ENCODE results near the gene FBN2. TPM values are rescaled to one million over a fixed set of nuclear protein-coding genes. Genes with fewer than 3 reads are reported as not detected.

The FBN2 gene
- polyA plus RNA-seq, 1 donor from 2014 or later: 1.6 TPM

DNA sequence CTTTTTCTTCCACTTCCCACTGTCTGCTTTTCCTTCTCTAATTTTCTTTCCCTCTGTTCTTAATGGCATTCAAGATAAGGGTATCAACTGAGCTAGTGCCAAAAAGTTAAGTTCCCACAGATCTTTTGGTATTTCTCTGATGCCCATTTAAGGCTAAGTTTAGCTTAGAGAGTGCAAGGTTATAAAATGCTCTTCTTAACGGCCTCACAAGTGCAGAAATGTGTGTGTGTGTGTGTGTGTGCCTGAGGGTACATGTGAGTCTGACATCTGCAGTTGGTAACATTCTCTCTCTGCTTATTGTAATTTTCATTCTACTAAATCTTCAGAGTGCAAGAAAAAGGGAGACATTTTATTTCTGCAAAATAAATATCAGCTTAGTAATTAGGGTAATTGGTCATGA, 24.2 kb downstream of the FBN2 start:
- no peak overlapping the region for H2AFZ ChIP-seq (ENCODE audit: low read depth, low read length)
- no peaks in the 10 kb centered on the region for H4K20me1 ChIP-seq (ENCODE audit: insufficient read depth)
- no peaks in the 10 kb centered on the region for H3K27me3 ChIP-seq (ENCODE audit: insufficient read depth, low read depth, low read length)
- no peak overlapping the region for H3K9ac ChIP-seq (ENCODE audit: low read length)
- H3K79me2 ChIP-seq (replicated peaks; ENCODE audit: insufficient read depth, low read length): no peaks in the 10 kb centered on the region
- no peak overlapping the region for H3K27ac ChIP-seq (ENCODE audit: low read length)
- TF ChIP-seq EZH2 (IDR thresholded peaks at IDR 0.05; ENCODE audit: borderline replicate concordance, insufficient read depth, low read length, poor library complexity, severe bottlenecking) (no peak), EP300 (conservative IDR thresholded peaks at IDR 0.05; ENCODE audit: poor library complexity, severe bottlenecking) (no peak), POLR2AphosphoS5 (IDR thresholded peaks at IDR 0.05) (no peak), SMC3 (conservative IDR thresholded peaks at IDR 0.05; ENCODE audit: poor library complexity) (no peak), MXI1 (conservative IDR thresholded peaks at IDR 0.05; ENCODE audit: poor library complexity, severe bottlenecking) (no peak), TAF1 (IDR thresholded peaks at IDR 0.05; ENCODE audit: low read depth) (no peak), RAD21 (conservative IDR thresholded peaks at IDR 0.05) (no peak)
- TF ChIP-seq, protein P1, sequence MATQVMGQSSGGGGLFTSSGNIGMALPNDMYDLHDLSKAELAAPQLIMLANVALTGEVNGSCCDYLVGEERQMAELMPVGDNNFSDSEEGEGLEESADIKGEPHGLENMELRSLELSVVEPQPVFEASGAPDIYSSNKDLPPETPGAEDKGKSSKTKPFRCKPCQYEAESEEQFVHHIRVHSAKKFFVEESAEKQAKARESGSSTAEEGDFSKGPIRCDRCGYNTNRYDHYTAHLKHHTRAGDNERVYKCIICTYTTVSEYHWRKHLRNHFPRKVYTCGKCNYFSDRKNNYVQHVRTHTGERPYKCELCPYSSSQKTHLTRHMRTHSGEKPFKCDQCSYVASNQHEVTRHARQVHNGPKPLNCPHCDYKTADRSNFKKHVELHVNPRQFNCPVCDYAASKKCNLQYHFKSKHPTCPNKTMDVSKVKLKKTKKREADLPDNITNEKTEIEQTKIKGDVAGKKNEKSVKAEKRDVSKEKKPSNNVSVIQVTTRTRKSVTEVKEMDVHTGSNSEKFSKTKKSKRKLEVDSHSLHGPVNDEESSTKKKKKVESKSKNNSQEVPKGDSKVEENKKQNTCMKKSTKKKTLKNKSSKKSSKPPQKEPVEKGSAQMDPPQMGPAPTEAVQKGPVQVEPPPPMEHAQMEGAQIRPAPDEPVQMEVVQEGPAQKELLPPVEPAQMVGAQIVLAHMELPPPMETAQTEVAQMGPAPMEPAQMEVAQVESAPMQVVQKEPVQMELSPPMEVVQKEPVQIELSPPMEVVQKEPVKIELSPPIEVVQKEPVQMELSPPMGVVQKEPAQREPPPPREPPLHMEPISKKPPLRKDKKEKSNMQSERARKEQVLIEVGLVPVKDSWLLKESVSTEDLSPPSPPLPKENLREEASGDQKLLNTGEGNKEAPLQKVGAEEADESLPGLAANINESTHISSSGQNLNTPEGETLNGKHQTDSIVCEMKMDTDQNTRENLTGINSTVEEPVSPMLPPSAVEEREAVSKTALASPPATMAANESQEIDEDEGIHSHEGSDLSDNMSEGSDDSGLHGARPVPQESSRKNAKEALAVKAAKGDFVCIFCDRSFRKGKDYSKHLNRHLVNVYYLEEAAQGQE (IDR thresholded peaks at IDR 0.05; ENCODE audit: borderline replicate concordance): no peak
- TF ChIP-seq, protein P2, sequence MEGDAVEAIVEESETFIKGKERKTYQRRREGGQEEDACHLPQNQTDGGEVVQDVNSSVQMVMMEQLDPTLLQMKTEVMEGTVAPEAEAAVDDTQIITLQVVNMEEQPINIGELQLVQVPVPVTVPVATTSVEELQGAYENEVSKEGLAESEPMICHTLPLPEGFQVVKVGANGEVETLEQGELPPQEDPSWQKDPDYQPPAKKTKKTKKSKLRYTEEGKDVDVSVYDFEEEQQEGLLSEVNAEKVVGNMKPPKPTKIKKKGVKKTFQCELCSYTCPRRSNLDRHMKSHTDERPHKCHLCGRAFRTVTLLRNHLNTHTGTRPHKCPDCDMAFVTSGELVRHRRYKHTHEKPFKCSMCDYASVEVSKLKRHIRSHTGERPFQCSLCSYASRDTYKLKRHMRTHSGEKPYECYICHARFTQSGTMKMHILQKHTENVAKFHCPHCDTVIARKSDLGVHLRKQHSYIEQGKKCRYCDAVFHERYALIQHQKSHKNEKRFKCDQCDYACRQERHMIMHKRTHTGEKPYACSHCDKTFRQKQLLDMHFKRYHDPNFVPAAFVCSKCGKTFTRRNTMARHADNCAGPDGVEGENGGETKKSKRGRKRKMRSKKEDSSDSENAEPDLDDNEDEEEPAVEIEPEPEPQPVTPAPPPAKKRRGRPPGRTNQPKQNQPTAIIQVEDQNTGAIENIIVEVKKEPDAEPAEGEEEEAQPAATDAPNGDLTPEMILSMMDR (IDR thresholded peaks at IDR 0.05; ENCODE audit: poor library complexity, severe bottlenecking): no peak
- no peaks in the 10 kb centered on the region for H3K9me2 ChIP-seq (ENCODE audit: insufficient read depth, low read length)
- no peak overlapping the region for H3K4me2 ChIP-seq (ENCODE audit: low read length)
- no peaks in the 10 kb centered on the region for H3K36me3 ChIP-seq (ENCODE audit: insufficient read depth, low read length)
- H3K9me3 ChIP-seq (ENCODE audit: low read length): no peaks in the 10 kb centered on the region
- H3F3A ChIP-seq (ENCODE audit: insufficient read depth, low read length, poor library complexity, severe bottlenecking): no peaks in the 10 kb centered on the region
- H3K4me3 ChIP-seq (ENCODE audit: low read length): no peak overlapping the region

DNA sequence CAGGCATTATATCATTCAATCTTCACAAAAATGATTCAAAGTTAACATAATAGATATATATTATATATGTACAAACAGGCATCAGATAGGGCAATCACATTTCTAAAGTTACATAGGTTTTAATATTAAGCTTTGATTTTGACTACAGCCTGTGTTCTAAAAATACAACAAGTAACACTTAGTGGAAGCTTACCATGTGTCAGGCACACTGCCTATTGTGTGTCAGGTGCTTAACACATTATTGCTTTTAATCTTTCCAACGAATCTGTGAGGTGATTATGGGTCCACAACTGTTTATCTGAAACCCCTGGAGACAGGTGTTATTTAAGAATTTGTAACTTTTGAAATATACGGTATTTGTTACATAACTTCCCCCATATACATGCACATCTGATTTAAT, 25.2 kb downstream of the FBN2 start:
- no peaks in the 10 kb centered on the region for H3K9me2 ChIP-seq (ENCODE audit: insufficient read depth, low read length)
- no peak overlapping the region for H3K27ac ChIP-seq (ENCODE audit: low read length)
- TF ChIP-seq, protein P2 (IDR thresholded peaks at IDR 0.05; ENCODE audit: poor library complexity, severe bottlenecking): no peak
- TF ChIP-seq EZH2 (IDR thresholded peaks at IDR 0.05; ENCODE audit: borderline replicate concordance, insufficient read depth, low read length, poor library complexity, severe bottlenecking): no peak
- TF ChIP-seq RAD21 (conservative IDR thresholded peaks at IDR 0.05): no peak
- TF ChIP-seq, protein P1 (IDR thresholded peaks at IDR 0.05; ENCODE audit: borderline replicate concordance): no peak
- no peaks in the 10 kb centered on the region for H3K79me2 ChIP-seq (replicated peaks; ENCODE audit: insufficient read depth, low read length)
- H3K27me3 ChIP-seq (ENCODE audit: insufficient read depth, low read depth, low read length): no peaks in the 10 kb centered on the region
- H3K4me3 ChIP-seq (ENCODE audit: low read length): no peak overlapping the region
- no peak overlapping the region for H3K9ac ChIP-seq (ENCODE audit: low read length)
- H3K36me3 ChIP-seq (ENCODE audit: insufficient read depth, low read length): no peaks in the 10 kb centered on the region
- H3K9me3 ChIP-seq (ENCODE audit: low read length): no peaks in the 10 kb centered on the region
- no peaks in the 10 kb centered on the region for H3F3A ChIP-seq (ENCODE audit: insufficient read depth, low read length, poor library complexity, severe bottlenecking)
- no peaks in the 10 kb centered on the region for H4K20me1 ChIP-seq (ENCODE audit: insufficient read depth)
- no peak overlapping the region for H2AFZ ChIP-seq (ENCODE audit: low read depth, low read length)
- no peak overlapping the region for H3K4me2 ChIP-seq (ENCODE audit: low read length)
